Left lung (tissue), 10 donors: Measurements from ENCODE around the gene FAM131C. TPM values are rescaled to one million over a fixed set of nuclear protein-coding genes. Genes with fewer than 3 reads are reported as not detected.

Experiments used
- ATAC-seq: fragments of 200-7000 bp; cut with Tn5 transposase; one replicate; pipeline ENCODE4 v1.9.1; 2020; ENCODE audit warnings: moderate library complexity
- DNase-seq, 4 donors: peaks; one replicate each; pipeline ENCODE4 v3.0.0-alpha.2; 2013 to 2020
- H3K27ac ChIP-seq, 2 donors: fragments of 200-600 bp; sonication (generic) in 1 of 2; one replicate each; pipeline versions ENCODE4 v1.5.0 to v1.8.0; 2020 to 2021
- H3K27me3 ChIP-seq, 2 donors: fragments of 200-600 bp; sonication (generic) in 1 of 2; one replicate each; pipeline versions ENCODE4 v1.5.0 to v1.8.0; 2020 to 2021
- H3K36me3 ChIP-seq, 2 donors: fragments of 200-600 bp; sonication (generic) in 1 of 2; one replicate each; pipeline versions ENCODE4 v1.5.0 to v1.8.0; 2020 to 2021
- H3K4me1 ChIP-seq, 2 donors: fragments of 200-600 bp; one replicate each; pipeline ENCODE4 v1.8.0; 2021
- H3K4me3 ChIP-seq, 2 donors: fragments of 200-600 bp; sonication (generic) in 1 of 2; one replicate each; pipeline versions ENCODE4 v1.5.0 to v1.8.0; 2020 to 2021; ENCODE audit warnings: mild to moderate bottlenecking in 1 of 2
- H3K9me3 ChIP-seq, 2 donors: fragments of 200-600 bp; sonication (generic) in 1 of 2; one replicate each; pipeline versions ENCODE4 v1.5.0 to v1.8.0; 2020 to 2021
- intact Hi-C, 2 donors: fragments of 100-400 bp; cut with DNase I; formaldehyde crosslinking; loops; one replicate each; pipeline versions ENCODE4 v1.11.2 to v1.14.2; 2022
- polyA plus RNA-seq, 6 donors: library from polyadenylated mRNA; unstranded; fragments of 120-200 nt; gene quantifications; one replicate each; pipeline ENCODE4 v1.2.1, GENCODE V29; 2013; ENCODE audit not compliant: insufficient read length in 6 of 6
- total RNA-seq, 2 donors: library from RNA; stranded (reverse); fragmentation: NEBNext Ultra II Directional; extraction: Animal tissue kit (Norgen Biotek cat#: 25700); gene quantifications; one replicate each; pipeline ENCODE4 v1.2.1, GENCODE V29; 2021
- TF ChIP-seq, protein P1 (sequence below), 2 donors: fragments of 200-600 bp; sonication (generic) in 1 of 2; IDR thresholded peaks; one replicate each; pipeline versions ENCODE4 v1.5.0 to v1.8.0; 2021; ENCODE audit warnings: antibody characterized with exemption in 2 of 2
- donor health status: DM: no; HTN: yes; CAD: no.
- donor health status: DM: no; HTN: no; CAD: no.

Gene FAM131C
- total and polyA plus RNA-seq, 8 donors, result 0.08 to 0.21 (median 0.17) TPM; not detected in 4

DNA sequence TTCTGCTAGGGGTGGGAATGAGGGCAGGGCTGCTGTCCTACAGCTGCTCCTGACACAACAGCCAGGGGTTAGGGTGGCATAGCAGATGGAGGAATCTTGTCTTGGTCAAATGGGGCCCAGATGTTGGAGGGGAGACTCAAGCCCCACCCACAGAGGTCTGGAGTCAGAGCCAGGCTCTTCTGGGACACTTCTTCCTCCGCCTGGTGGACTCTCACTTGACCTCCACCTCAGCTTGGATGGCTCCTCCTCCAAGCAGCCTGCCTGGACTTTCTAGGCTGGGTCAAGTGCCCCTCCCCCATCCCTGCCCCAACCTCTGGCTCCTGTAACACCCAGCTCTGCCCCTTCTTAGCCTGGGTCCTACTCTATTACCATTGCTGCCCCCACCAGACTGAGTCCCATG is 47.0 kb upstream of the FAM131C start:
- Histone ChIP-seq H3K27me3 (no peaks in the 10 kb centered on the region), H3K27ac (no peak overlapping the region), H3K4me1 (peaks cover 24 to 26% of the 10 kb centered on the region in 2 donors), H3K9me3 (no peaks in the 10 kb centered on the region), H3K36me3 (peaks cover 0 to 8% of the 10 kb centered on the region in 2 donors), H3K4me3 (no peak overlapping the region)
- intact Hi-C loops, result no loop called here
- ATAC-seq, result peak; percentile 3
- TF ChIP-seq, protein P1, sequence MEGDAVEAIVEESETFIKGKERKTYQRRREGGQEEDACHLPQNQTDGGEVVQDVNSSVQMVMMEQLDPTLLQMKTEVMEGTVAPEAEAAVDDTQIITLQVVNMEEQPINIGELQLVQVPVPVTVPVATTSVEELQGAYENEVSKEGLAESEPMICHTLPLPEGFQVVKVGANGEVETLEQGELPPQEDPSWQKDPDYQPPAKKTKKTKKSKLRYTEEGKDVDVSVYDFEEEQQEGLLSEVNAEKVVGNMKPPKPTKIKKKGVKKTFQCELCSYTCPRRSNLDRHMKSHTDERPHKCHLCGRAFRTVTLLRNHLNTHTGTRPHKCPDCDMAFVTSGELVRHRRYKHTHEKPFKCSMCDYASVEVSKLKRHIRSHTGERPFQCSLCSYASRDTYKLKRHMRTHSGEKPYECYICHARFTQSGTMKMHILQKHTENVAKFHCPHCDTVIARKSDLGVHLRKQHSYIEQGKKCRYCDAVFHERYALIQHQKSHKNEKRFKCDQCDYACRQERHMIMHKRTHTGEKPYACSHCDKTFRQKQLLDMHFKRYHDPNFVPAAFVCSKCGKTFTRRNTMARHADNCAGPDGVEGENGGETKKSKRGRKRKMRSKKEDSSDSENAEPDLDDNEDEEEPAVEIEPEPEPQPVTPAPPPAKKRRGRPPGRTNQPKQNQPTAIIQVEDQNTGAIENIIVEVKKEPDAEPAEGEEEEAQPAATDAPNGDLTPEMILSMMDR (IDR thresholded peaks at IDR 0.05), result no peak
- DNase-seq, result peak in 2 of 4 donors; percentile 18 to 33

DNA sequence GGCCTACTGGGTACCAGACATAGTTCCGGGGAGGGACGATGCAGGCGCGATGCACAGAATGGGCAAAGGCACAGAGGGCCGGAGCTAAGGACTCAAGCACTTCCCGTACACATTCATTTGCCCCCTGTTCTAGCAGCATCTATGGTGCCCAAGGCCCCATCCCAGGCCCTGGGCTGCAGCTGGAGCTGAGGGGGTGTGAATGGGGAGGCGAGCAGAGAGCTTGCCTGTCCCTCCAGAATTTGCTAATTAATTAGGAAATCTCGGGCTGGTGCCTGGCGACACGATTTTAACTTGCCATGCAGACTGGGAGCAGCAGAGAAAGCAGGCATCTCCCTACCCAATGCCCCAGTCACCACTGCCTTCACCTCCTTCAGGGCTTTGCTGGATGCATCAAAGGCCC is 46.5 kb upstream of the FAM131C start:
- intact Hi-C loops, result no loop called here
- TF ChIP-seq, protein P1 (IDR thresholded peaks at IDR 0.05), result no peak

DNA sequence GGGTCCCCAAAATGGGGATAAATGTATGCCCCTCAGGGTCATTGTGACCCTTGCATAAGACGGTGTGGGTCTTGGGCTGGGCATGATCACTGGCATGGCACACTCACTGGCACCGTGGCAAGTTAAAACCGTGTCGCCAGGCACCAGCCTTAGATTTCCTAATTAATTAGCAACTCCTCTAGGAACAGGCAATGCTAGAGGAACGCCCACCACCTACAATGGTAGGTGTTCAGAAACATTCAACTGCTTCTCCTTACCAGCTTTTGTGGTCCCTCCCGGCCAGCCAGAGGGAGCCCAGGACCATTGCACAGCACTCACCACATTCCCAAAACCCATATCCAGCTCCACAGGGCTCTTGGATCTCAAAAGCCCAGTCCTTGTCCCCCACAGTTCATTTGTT is 46.1 kb upstream of the FAM131C start:
- TF ChIP-seq, protein P1 (IDR thresholded peaks at IDR 0.05), result no peak
- intact Hi-C loops, result no loop called here

More for the DNA sequence above, 46.5 kb upstream of the FAM131C start:
- DNase-seq (peak in 2 of 4 donors; percentile 29 to 42), ATAC-seq (no peak)
- Histone ChIP-seq H3K27me3 (no peaks in the 10 kb centered on the region), H3K27ac (no peak overlapping the region), H3K9me3 (no peaks in the 10 kb centered on the region), H3K4me3 (no peak overlapping the region), H3K36me3 (peaks cover 0 to 6% of the 10 kb centered on the region in 2 donors), H3K4me1 (peaks cover 24 to 26% of the 10 kb centered on the region in 2 donors)

DNA sequence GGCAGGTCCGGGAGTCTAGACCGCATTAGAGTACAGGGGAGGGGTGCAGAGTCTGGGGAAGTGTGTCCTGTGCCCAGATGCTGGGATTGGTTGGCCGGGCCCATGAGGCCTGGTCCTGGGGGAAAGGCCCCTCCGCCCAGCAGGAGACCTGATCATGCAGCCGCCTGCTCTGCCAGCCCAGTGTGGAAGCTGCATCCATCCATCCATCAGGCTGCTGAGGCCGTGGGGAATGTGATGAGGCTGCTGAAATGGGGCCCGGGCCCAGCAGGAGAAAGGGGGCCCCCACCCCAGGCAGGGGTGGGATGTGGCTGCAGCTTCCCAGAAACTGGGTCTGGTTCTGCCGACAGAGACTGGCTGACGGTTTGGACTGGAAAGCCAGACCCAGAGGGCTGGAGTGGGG is 45.3 kb upstream of the FAM131C start:
- H3K36me3 ChIP-seq, result no peaks in the 10 kb centered on the region
- ATAC-seq, result no peak
- H3K27me3 ChIP-seq, result no peaks in the 10 kb centered on the region
- H3K27ac ChIP-seq, result no peak overlapping the region
- no peaks in the 10 kb centered on the region for H3K9me3 ChIP-seq
- intact Hi-C loops, result no loop called here
- no peak overlapping the region for H3K4me3 ChIP-seq
- DNase-seq, result peak in 2 of 4 donors; percentile 27 to 55
- H3K4me1 ChIP-seq, result peaks cover 20 to 26% of the 10 kb centered on the region in 2 donors
- TF ChIP-seq, protein P1 (IDR thresholded peaks at IDR 0.05), result no peak

More for the DNA sequence above, 46.1 kb upstream of the FAM131C start:
- DNase-seq (peak in 2 of 4 donors; percentile 22 to 26), ATAC-seq (no peak)
- Histone ChIP-seq H3K36me3 (peaks cover 0 to 2% of the 10 kb centered on the region in 2 donors), H3K4me3 (no peak overlapping the region), H3K27ac (no peak overlapping the region), H3K4me1 (peaks cover 24 to 26% of the 10 kb centered on the region in 2 donors), H3K9me3 (no peaks in the 10 kb centered on the region), H3K27me3 (no peaks in the 10 kb centered on the region)

DNA sequence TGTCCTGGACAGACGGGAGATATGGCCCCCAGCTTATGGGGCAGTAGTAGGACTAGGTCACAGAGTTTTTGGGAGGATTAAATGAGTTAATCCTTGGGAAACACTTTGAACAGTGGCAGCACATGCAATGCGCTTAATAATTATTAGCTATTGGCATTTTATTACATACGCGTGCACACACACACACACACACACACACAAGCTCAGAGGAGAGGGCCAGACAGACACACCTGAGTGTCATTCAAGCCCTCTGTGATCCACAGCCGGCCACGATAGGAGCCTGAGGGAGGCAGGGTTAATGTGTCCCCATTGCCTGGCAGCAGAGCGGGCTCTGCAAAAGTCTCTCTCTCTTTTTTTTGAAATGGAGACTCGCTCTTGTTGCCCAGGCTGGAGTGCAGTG is 44.5 kb upstream of the FAM131C start:
- Histone ChIP-seq H3K4me3 (no peak overlapping the region), H3K4me1 (peaks cover 13 to 18% of the 10 kb centered on the region in 2 donors), H3K27ac (no peak overlapping the region), H3K27me3 (no peaks in the 10 kb centered on the region), H3K9me3 (no peaks in the 10 kb centered on the region), H3K36me3 (no peaks in the 10 kb centered on the region)
- ATAC-seq, result no peak
- TF ChIP-seq, protein P1 (IDR thresholded peaks at IDR 0.05), result no peak
- peak in 1 of 4 donors; percentile 20 for DNase-seq
- intact Hi-C loops, result no loop called here
